MCF 10A (cell line): ENCODE data around the gene RLF. TPM values are rescaled to one million over a fixed set of nuclear protein-coding genes. Genes with fewer than 3 reads are reported as not detected.
A peak's percentile ranks its signal among the peaks of the same experiment; 100 is the strongest.

ENCODE experiments used
- BruUV-seq: library from RNA; stranded (reverse); fragments of 400-500 nt; replicated peaks from 2 replicates; lab custom pipeline; 2021; lab: Mats Ljungman, UMichigan
- CTCF ChIA-PET: fragments of 300-600 bp; sonication (Branson Sonifier 250); formaldehyde crosslinking; extraction: SDS; loops from one replicate; lab custom pipeline; 2021; ENCODE audit warnings: antibody characterized with exemption, inconsistent platforms; lab: Yijun Ruan, JAX
- POLR2A ChIA-PET: fragments of 300-600, 350-650 bp; sonication (Branson Sonifier 250); formaldehyde crosslinking; extraction: SDS; loops from one replicate; lab custom pipeline; 2020; ENCODE audit warnings: antibody characterized with exemption, inconsistent platforms; lab: Yijun Ruan, JAX
- DNase-seq: peaks from one replicate; pipeline ENCODE4 v3.0.0-alpha.2; 2018; ENCODE audit not compliant: unreplicated experiment
- H3K27ac Mint-ChIP-seq: one replicate; pipeline ENCODE4 v1.8.0; 2022; ENCODE audit warnings: mild to moderate bottlenecking, low read depth, mixed read lengths; ENCODE audit not compliant: unreplicated experiment
- H3K27me3 Mint-ChIP-seq: one replicate; pipeline ENCODE4 v1.8.0; 2022; ENCODE audit warnings: mixed read lengths; ENCODE audit not compliant: insufficient read depth, unreplicated experiment
- H3K36me3 Mint-ChIP-seq: one replicate; pipeline ENCODE4 v1.8.0; 2022; ENCODE audit warnings: mild to moderate bottlenecking, moderate library complexity, mixed read lengths; ENCODE audit not compliant: insufficient read depth, unreplicated experiment
- H3K4me1 Mint-ChIP-seq: one replicate; pipeline ENCODE4 v1.8.0; 2022; ENCODE audit warnings: mixed read lengths; ENCODE audit not compliant: insufficient read depth, unreplicated experiment
- H3K4me3 Mint-ChIP-seq: one replicate; pipeline ENCODE4 v1.8.0; 2022; ENCODE audit warnings: mild to moderate bottlenecking, moderate library complexity, mixed read lengths; ENCODE audit not compliant: unreplicated experiment
- H3K9me3 Mint-ChIP-seq: one replicate; pipeline ENCODE4 v1.8.0; 2022; ENCODE audit warnings: mixed read lengths; ENCODE audit not compliant: unreplicated experiment
- intact Hi-C: fragments of 100-400 bp; cut with micrococcal nuclease; formaldehyde crosslinking; loops from 2 replicates; pipeline ENCODE4 v1.14.1; 2022
- total RNA-seq: library from RNA; stranded (reverse); gene quantifications from 2 replicates; pipeline ENCODE4 v1.2.3, GENCODE V29; 2022
- TF ChIP-seq, protein P1 (sequence below): fragments of 200-600 bp; IDR thresholded peaks from one replicate; pipeline ENCODE4 v1.8.0; 2022; ENCODE audit warnings: antibody characterized with exemption, mild to moderate bottlenecking; ENCODE audit not compliant: unreplicated experiment

The RLF gene
- total RNA-seq, 1 experiment from 2014 or later = 8.8 TPM

DNA sequence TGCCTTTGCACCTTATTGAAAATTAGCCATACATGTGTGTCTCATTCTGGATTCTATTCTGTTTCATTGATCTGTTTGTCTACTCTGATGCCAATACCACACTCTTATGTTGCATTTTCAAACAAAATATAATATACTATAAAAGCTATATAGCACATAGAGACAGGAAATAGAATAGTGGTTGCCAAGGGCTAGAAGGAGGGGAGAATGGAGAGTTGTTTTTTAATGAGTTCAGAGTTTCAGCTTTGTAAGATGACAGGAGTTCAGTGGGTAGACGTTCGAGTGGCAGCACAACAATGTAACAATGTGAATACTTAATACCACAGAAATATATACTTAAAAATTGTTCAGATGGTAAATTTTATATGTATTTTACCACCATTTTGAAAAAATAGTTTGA, 17.0 kb downstream of the RLF start:
- TF ChIP-seq, protein P1, sequence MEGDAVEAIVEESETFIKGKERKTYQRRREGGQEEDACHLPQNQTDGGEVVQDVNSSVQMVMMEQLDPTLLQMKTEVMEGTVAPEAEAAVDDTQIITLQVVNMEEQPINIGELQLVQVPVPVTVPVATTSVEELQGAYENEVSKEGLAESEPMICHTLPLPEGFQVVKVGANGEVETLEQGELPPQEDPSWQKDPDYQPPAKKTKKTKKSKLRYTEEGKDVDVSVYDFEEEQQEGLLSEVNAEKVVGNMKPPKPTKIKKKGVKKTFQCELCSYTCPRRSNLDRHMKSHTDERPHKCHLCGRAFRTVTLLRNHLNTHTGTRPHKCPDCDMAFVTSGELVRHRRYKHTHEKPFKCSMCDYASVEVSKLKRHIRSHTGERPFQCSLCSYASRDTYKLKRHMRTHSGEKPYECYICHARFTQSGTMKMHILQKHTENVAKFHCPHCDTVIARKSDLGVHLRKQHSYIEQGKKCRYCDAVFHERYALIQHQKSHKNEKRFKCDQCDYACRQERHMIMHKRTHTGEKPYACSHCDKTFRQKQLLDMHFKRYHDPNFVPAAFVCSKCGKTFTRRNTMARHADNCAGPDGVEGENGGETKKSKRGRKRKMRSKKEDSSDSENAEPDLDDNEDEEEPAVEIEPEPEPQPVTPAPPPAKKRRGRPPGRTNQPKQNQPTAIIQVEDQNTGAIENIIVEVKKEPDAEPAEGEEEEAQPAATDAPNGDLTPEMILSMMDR = no peak
- no peak for DNase-seq
- Mint-ChIP-seq H3K27ac (no peak overlapping the region), H3K36me3 (peaks cover under 1% of the 10 kb centered on the region), H3K9me3 (no peaks in the 10 kb centered on the region), H3K4me3 (no peak overlapping the region), H3K27me3 (no peaks in the 10 kb centered on the region), H3K4me1 (peaks cover 21% of the 10 kb centered on the region)
- ChIA-PET CTCF (interaction anchor here (0.7 to 0.9 kb wide), 2 partner anchors 16 to 227 kb away, joined by 4 to 6 read pairs; no protein-coding TSS in a partner anchor), POLR2A (no interaction called here)
- no TSS peak for BruUV-seq
- intact Hi-C loops = no loop called here

DNA sequence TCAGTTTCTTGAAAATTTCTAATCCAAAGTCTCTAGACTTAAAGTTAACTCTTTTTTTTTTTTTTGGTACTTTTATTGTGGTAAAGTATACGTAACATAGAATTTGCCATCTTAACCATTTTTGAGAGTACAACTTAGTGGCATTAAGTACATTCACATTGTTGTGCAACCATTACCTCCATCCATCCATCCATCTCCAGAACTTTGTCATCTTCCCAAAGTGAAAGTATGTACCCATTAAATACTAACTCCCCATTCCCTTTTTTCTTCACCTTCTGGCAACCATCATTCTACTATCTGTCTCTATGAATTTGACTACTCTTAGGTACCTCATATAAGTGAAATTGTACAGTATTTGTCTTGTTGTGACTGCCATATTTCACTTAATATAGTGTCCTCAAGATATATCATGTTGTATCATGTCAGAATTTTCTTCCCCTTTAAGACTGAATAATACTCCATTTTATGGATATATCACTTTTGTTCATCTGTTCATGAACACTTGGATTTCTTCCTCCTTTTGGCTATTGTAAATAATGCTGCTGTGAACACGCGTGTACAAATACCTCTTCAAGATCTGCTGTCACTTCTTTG, 18.4 kb downstream of the RLF start:
- ChIA-PET CTCF (interaction anchor here (0.5 kb wide), 1 partner anchor 764 kb away, joined by 4 read pairs; no protein-coding TSS in a partner anchor), POLR2A (no interaction called here)
- intact Hi-C loops = no loop called here
- Mint-ChIP-seq H3K27me3 (no peaks in the 10 kb centered on the region), H3K27ac (no peak overlapping the region), H3K4me3 (no peak overlapping the region), H3K4me1 (peaks cover 30% of the 10 kb centered on the region), H3K36me3 (peaks cover 4% of the 10 kb centered on the region), H3K9me3 (no peaks in the 10 kb centered on the region)
- no TSS peak for BruUV-seq
- TF ChIP-seq, protein P1 = no peak
- no peak for DNase-seq

DNA sequence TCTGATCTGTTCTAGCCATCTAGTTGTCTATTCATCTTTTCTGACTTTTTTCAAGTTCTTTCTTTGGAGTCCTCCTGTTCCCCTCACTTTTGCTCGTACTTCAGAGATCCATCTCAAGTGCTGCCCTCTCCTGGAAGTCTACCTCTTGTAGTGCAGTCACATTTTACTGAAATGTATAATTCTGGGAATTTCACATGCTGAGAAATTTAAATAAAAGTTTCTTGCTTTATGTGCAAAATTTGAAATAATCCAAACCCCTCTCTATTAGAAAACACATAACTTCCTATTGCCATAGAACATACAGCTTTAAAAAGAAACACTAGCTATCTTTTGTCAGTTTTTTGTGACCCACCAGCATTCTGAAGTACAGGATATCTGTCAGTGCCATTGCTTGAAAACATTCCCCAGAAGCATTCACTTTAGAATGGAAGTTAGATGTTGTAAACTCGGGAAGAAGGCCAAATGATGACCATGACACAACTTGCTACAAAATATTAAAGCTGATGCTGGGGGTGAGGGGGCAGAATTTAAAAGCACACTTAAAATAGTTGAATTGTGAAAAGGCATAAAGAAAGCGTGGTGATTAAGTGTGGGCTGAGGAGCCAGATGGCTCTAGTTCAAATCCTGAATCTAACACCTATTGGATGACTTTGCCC, 22.0 kb downstream of the RLF start:
- no TSS peak for BruUV-seq
- ChIA-PET CTCF (interaction anchor here (0.6 to 2.9 kb wide), 12 partner anchors 11 to 228 kb away, joined by 3 to 20 read pairs (median 3); no protein-coding TSS in a partner anchor), POLR2A (interaction anchor here (0.7 to 1.5 kb wide), 3 partner anchors 9 to 229 kb away, joined by 3 to 4 read pairs (median 4); no protein-coding TSS in a partner anchor)
- H3K9me3 Mint-ChIP-seq = no peaks in the 10 kb centered on the region
- intact Hi-C loops = no loop called here
- H3K4me1 Mint-ChIP-seq = peaks cover 37% of the 10 kb centered on the region
- peaks cover 4% of the 10 kb centered on the region for H3K36me3 Mint-ChIP-seq
- DNase-seq = peak; percentile 28
- TF ChIP-seq, protein P1 = no peak
- H3K27ac Mint-ChIP-seq = no peak overlapping the region
- H3K4me3 Mint-ChIP-seq = no peak overlapping the region
- H3K27me3 Mint-ChIP-seq = no peaks in the 10 kb centered on the region

DNA sequence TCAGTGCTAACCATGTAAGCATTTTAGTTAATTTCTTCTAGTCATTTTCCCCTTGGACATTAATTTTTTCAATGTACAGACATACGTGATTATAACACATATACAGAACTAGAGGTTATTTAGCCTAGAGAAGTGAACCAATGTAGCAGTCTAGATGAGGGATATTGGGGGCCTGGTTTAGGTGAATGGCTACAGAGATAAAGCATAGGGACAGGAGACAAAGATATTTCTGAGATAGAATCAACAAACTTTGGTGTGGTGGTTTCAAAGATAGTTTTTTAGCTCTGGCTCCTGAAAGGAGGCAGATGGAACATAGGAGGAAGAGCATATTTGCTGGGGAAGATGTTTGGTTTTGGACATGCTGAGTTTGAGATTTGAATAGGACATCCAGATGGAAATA, 23.0 kb downstream of the RLF start:
- H3K27ac Mint-ChIP-seq = no peak overlapping the region
- H3K4me3 Mint-ChIP-seq = no peak overlapping the region
- H3K9me3 Mint-ChIP-seq = no peaks in the 10 kb centered on the region
- ChIA-PET POLR2A (interaction anchor here (0.6 to 1.5 kb wide), 2 partner anchors 59 to 228 kb away, joined by 3 to 4 read pairs; no protein-coding TSS in a partner anchor), CTCF (interaction anchor here (0.6 to 2.9 kb wide), 4 partner anchors 22 to 196 kb away, joined by 3 to 20 read pairs (median 4); no protein-coding TSS in a partner anchor)
- peaks cover 4% of the 10 kb centered on the region for H3K36me3 Mint-ChIP-seq
- no peak for DNase-seq
- BruUV-seq = no TSS peak
- TF ChIP-seq, protein P1 = no peak
- peaks cover 37% of the 10 kb centered on the region for H3K4me1 Mint-ChIP-seq
- H3K27me3 Mint-ChIP-seq = no peaks in the 10 kb centered on the region
- intact Hi-C loops = no loop called here
